ENCODE results near the gene KCNAB1.

Gene KCNAB1

DNA sequence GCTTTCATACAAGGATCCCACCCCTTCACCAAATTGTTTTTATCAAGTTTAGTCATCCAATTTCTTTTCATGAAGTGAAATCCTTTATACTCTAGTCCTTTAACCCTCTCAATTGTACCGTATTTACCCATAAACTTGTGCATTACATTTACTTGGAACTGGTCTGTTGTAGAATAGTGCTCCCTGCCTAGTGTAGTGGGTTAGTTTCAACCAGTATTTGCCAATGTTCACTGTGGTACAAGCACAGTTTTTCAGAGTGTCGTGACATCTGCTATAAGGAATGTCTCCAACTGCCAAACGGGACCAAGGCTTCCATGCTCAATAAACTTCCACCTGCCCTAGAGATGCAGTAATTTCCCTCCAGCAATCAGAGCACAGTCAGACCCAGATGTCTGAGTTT, 211.9 kb downstream of the KCNAB1 start:
- no peak for DNase-seq
- H3K36me3 ChIP-seq (replicated peaks; ENCODE audit: insufficient read depth, low read length), result no peaks in the 10 kb centered on the region
- no peak overlapping the region for H2AFZ ChIP-seq (ENCODE audit: low read length)
- H3K79me2 ChIP-seq (ENCODE audit: low read length), result no peaks in the 10 kb centered on the region
- no peaks in the 10 kb centered on the region for H4K20me1 ChIP-seq (ENCODE audit: insufficient read depth, low read length)
- H3F3A ChIP-seq (ENCODE audit: insufficient read depth, low read length), result no peaks in the 10 kb centered on the region
- H3K4me3 ChIP-seq (ENCODE audit: low read length), result no peak overlapping the region
- H3K27ac ChIP-seq (ENCODE audit: low read length), result no peak overlapping the region
- no peaks in the 10 kb centered on the region for H3K9me3 ChIP-seq (replicated peaks; ENCODE audit: insufficient read depth, low read length)
- H3K4me1 ChIP-seq (ENCODE audit: low read length), result no peaks in the 10 kb centered on the region
- no peaks in the 10 kb centered on the region for H3K9me2 ChIP-seq (replicated peaks; ENCODE audit: insufficient read depth, low read length)
- H3K27me3 ChIP-seq (replicated peaks; ENCODE audit: insufficient read depth, low read length), result no peaks in the 10 kb centered on the region
- H3K4me2 ChIP-seq (ENCODE audit: low read depth, low read length), result no peak overlapping the region
- no peak overlapping the region for H3K9ac ChIP-seq (ENCODE audit: low read length)
- TF ChIP-seq EZH2phosphoT487 (IDR thresholded peaks at IDR 0.05; ENCODE audit: low read length), result no peak
- no peak for TF ChIP-seq EZH2 (optimal IDR thresholded peaks at IDR 0.05; ENCODE audit: low read depth, low read length)
- TF ChIP-seq, protein P1, sequence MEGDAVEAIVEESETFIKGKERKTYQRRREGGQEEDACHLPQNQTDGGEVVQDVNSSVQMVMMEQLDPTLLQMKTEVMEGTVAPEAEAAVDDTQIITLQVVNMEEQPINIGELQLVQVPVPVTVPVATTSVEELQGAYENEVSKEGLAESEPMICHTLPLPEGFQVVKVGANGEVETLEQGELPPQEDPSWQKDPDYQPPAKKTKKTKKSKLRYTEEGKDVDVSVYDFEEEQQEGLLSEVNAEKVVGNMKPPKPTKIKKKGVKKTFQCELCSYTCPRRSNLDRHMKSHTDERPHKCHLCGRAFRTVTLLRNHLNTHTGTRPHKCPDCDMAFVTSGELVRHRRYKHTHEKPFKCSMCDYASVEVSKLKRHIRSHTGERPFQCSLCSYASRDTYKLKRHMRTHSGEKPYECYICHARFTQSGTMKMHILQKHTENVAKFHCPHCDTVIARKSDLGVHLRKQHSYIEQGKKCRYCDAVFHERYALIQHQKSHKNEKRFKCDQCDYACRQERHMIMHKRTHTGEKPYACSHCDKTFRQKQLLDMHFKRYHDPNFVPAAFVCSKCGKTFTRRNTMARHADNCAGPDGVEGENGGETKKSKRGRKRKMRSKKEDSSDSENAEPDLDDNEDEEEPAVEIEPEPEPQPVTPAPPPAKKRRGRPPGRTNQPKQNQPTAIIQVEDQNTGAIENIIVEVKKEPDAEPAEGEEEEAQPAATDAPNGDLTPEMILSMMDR (IDR thresholded peaks at IDR 0.05; ENCODE audit: low read length), result no peak

DNA sequence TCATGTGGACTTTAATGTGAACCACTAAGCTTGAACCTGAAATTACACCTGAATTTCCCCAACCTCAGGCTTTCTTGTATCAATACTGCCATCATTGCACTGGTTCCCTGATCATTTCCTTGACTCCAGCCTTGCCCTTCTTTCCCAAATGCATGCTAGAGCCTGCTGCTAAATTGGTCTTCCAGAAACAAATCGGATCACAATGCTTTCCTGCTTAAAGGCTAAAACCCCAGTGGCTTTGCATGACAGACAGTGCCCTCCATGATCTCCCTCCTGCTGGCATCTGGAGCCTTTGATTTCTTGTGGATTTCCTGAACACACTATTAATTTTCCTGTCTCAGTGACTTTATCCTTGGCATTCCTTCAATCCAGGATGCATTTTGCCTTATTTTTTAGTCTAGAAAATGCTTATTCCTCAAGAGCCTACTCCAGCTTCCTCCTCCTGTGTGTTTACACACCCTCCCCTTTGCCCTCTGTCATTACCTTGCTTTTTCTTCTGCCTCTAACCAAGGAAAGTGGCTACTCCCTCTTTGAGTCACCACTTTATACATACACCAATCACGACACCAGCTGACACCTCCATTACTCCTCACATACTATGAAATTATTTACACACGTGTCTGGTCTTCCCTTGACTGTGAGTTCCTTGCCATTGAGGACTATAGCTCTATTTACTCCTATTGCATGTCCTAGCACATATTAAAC, 214.6 kb downstream of the KCNAB1 start:
- Histone ChIP-seq H3K27me3 (replicated peaks; ENCODE audit: insufficient read depth, low read length) (no peaks in the 10 kb centered on the region), H2AFZ (ENCODE audit: low read length) (no peak overlapping the region), H3K4me1 (ENCODE audit: low read length) (no peaks in the 10 kb centered on the region), H3K36me3 (replicated peaks; ENCODE audit: insufficient read depth, low read length) (no peaks in the 10 kb centered on the region), H3K9me2 (replicated peaks; ENCODE audit: insufficient read depth, low read length) (no peaks in the 10 kb centered on the region), H3K4me3 (ENCODE audit: low read length) (no peak overlapping the region), H4K20me1 (ENCODE audit: insufficient read depth, low read length) (no peaks in the 10 kb centered on the region), H3K4me2 (ENCODE audit: low read depth, low read length) (no peak overlapping the region), H3K9ac (ENCODE audit: low read length) (no peak overlapping the region), H3K79me2 (ENCODE audit: low read length) (no peaks in the 10 kb centered on the region), H3K9me3 (replicated peaks; ENCODE audit: insufficient read depth, low read length) (no peaks in the 10 kb centered on the region), H3K27ac (ENCODE audit: low read length) (no peak overlapping the region), H3F3A (ENCODE audit: insufficient read depth, low read length) (no peaks in the 10 kb centered on the region)
- no peak for DNase-seq
- TF ChIP-seq EZH2phosphoT487 (IDR thresholded peaks at IDR 0.05; ENCODE audit: low read length) (no peak), EZH2 (optimal IDR thresholded peaks at IDR 0.05; ENCODE audit: low read depth, low read length) (no peak)
- TF ChIP-seq, protein P1 (IDR thresholded peaks at IDR 0.05; ENCODE audit: low read length), result no peak

DNA sequence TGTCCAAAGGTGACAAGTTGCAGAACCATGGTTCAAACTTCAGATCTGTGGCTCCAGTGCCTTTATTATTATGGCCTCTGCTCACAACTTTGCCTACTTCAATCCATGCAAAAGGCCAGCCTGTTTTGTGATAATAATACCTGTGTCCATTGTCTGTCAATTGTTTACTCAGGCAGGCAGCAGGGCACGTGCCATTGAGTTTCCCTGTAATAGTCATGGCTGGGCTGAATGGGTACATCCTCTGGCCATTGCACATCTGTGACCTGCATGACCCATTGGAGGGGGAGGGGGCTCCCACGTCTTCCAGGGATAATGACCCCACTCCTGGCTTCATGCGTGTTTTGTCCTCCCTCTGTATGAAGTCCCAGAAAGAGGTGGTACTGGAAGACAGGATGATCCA, 219.1 kb downstream of the KCNAB1 start:
- Histone ChIP-seq H3K4me2 (ENCODE audit: low read depth, low read length) (no peak overlapping the region), H2AFZ (ENCODE audit: low read length) (no peak overlapping the region), H3K4me3 (ENCODE audit: low read length) (no peak overlapping the region), H3K27me3 (replicated peaks; ENCODE audit: insufficient read depth, low read length) (no peaks in the 10 kb centered on the region), H3F3A (ENCODE audit: insufficient read depth, low read length) (no peaks in the 10 kb centered on the region), H3K9me3 (replicated peaks; ENCODE audit: insufficient read depth, low read length) (no peaks in the 10 kb centered on the region), H3K9me2 (replicated peaks; ENCODE audit: insufficient read depth, low read length) (no peaks in the 10 kb centered on the region), H3K36me3 (replicated peaks; ENCODE audit: insufficient read depth, low read length) (no peaks in the 10 kb centered on the region), H3K27ac (ENCODE audit: low read length) (no peak overlapping the region), H3K4me1 (ENCODE audit: low read length) (0 out of 2 replicates have a peak, but pooled peaks cover 2% of the 10 kb centered on the region), H3K79me2 (ENCODE audit: low read length) (no peaks in the 10 kb centered on the region), H3K9ac (ENCODE audit: low read length) (no peak overlapping the region), H4K20me1 (ENCODE audit: insufficient read depth, low read length) (no peaks in the 10 kb centered on the region)
- DNase-seq, result no peak
- TF ChIP-seq EZH2 (optimal IDR thresholded peaks at IDR 0.05; ENCODE audit: low read depth, low read length), result no peak
- TF ChIP-seq EZH2phosphoT487 (IDR thresholded peaks at IDR 0.05; ENCODE audit: low read length), result no peak
- TF ChIP-seq, protein P1 (IDR thresholded peaks at IDR 0.05; ENCODE audit: low read length), result no peak
